MM.1S (cell line): ENCODE results near the gene IL17RE.

Source experiments
- DNase-seq: peaks from one replicate; pipeline ENCODE4 v3.0.0-alpha.2; 2015
- H2AFZ ChIP-seq: fragments of 300-600 bp; sonication (generic); 2 replicates; pipeline ENCODE4 v1.6.0; 2016; ENCODE audit warnings: antibody characterized with exemption, low read length
- H3F3A ChIP-seq: fragments of 300-600 bp; sonication (generic); 2 replicates; pipeline ENCODE4 v1.6.1; 2016; ENCODE audit warnings: mild to moderate bottlenecking, antibody characterized with exemption, low read length, moderate library complexity, mixed read lengths; ENCODE audit not compliant: insufficient read depth
- H3K27ac ChIP-seq: fragments of 300-600 bp; sonication (generic); 2 replicates; pipeline ENCODE4 v1.5.1; 2016; ENCODE audit warnings: mild to moderate bottlenecking, low read length
- H3K27me3 ChIP-seq: fragments of 300-600 bp; sonication (generic); replicated peaks from 2 replicates; pipeline ENCODE4 v1.6.0; 2016; ENCODE audit warnings: low read length; ENCODE audit not compliant: insufficient read depth
- H3K36me3 ChIP-seq: fragments of 300-600 bp; sonication (generic); replicated peaks from 2 replicates; pipeline ENCODE4 v1.6.1; 2016; ENCODE audit warnings: mild to moderate bottlenecking, low read length, mixed read lengths; ENCODE audit not compliant: insufficient read depth
- H3K4me1 ChIP-seq: fragments of 300-600 bp; sonication (generic); 2 replicates; pipeline ENCODE4 v1.6.1; 2016; ENCODE audit warnings: low read length, mixed read lengths
- H3K4me2 ChIP-seq: fragments of 300-600 bp; sonication (generic); 2 replicates; pipeline ENCODE4 v1.6.0; 2016; ENCODE audit warnings: low read depth, low read length
- H3K4me3 ChIP-seq: fragments of 300-600 bp; sonication (generic); 2 replicates; pipeline ENCODE4 v1.5.1; 2016; ENCODE audit warnings: low read length, mixed read lengths
- H3K79me2 ChIP-seq: fragments of 300-600 bp; sonication (generic); 2 replicates; pipeline ENCODE4 v1.6.1; 2016; ENCODE audit warnings: mixed run types, low read length, mixed read lengths
- H3K9ac ChIP-seq: fragments of 300-600 bp; sonication (generic); 2 replicates; pipeline ENCODE4 v1.6.1; 2016; ENCODE audit warnings: low read length, mixed read lengths
- H3K9me2 ChIP-seq: fragments of 300-600 bp; sonication (generic); replicated peaks from 2 replicates; pipeline ENCODE4 v1.6.1; 2016; ENCODE audit warnings: mild to moderate bottlenecking, low read length, mixed read lengths; ENCODE audit not compliant: insufficient read depth
- H3K9me3 ChIP-seq: fragments of 300-600 bp; sonication (generic); replicated peaks from 2 replicates; pipeline ENCODE4 v1.6.1; 2016; ENCODE audit warnings: mild to moderate bottlenecking, low read length, mixed read lengths; ENCODE audit not compliant: insufficient read depth
- H4K20me1 ChIP-seq: fragments of 300-600 bp; sonication (generic); 2 replicates; pipeline ENCODE4 v1.6.1; 2016; ENCODE audit warnings: mild to moderate bottlenecking, low read length, moderate library complexity, mixed read lengths; ENCODE audit not compliant: insufficient read depth
- CTCF ChIP-seq: fragments of 300-600 bp; sonication (generic); IDR thresholded peaks from 2 replicates; pipeline ENCODE4 v1.5.1; 2016; ENCODE audit warnings: antibody characterized with exemption, low read length, mixed read lengths
- EZH2 ChIP-seq: fragments of 300-600 bp; sonication (generic); optimal IDR thresholded peaks from 2 replicates; pipeline ENCODE3; 2017; ENCODE audit warnings: low read depth, mild to moderate bottlenecking, antibody characterized with exemption, low read length, mixed read lengths
- EZH2phosphoT487 ChIP-seq: fragments of 300-600 bp; sonication (generic); IDR thresholded peaks from 2 replicates; pipeline ENCODE4 v1.6.1; 2018; ENCODE audit warnings: antibody characterized with exemption, low read length

Gene IL17RE

GRCh38 chr3:9859530-9860025 lies 43.1 kb upstream of the IL17RE start:
- H2AFZ ChIP-seq, result no peak overlapping the region
- no peak for DNase-seq
- no peak overlapping the region for H3K4me2 ChIP-seq
- H3K79me2 ChIP-seq, result no peaks in the 10 kb centered on the region
- no peak overlapping the region for H3K4me3 ChIP-seq
- no peaks in the 10 kb centered on the region for H3K27me3 ChIP-seq
- H3F3A ChIP-seq, result no peaks in the 10 kb centered on the region
- H3K4me1 ChIP-seq, result no peaks in the 10 kb centered on the region
- no peaks in the 10 kb centered on the region for H4K20me1 ChIP-seq
- no peak overlapping the region for H3K9ac ChIP-seq
- no peaks in the 10 kb centered on the region for H3K36me3 ChIP-seq
- H3K9me2 ChIP-seq, result no peaks in the 10 kb centered on the region
- no peaks in the 10 kb centered on the region for H3K9me3 ChIP-seq
- no peak overlapping the region for H3K27ac ChIP-seq
- no peak for TF ChIP-seq EZH2phosphoT487
- TF ChIP-seq CTCF, result no peak
- no peak for TF ChIP-seq EZH2

GRCh38 chr3:9861201-9861600 lies 41.4 kb upstream of the IL17RE start:
- Histone ChIP-seq H3K4me2 (no peak overlapping the region), H3K9me3 (no peaks in the 10 kb centered on the region), H2AFZ (no peak overlapping the region), H3K9ac (no peak overlapping the region), H3K36me3 (no peaks in the 10 kb centered on the region), H3K9me2 (no peaks in the 10 kb centered on the region), H3K27ac (no peak overlapping the region), H3K4me1 (no peaks in the 10 kb centered on the region), H3K79me2 (no peaks in the 10 kb centered on the region), H4K20me1 (no peaks in the 10 kb centered on the region), H3K27me3 (no peaks in the 10 kb centered on the region), H3K4me3 (no peak overlapping the region), H3F3A (no peaks in the 10 kb centered on the region)
- DNase-seq, result no peak
- TF ChIP-seq EZH2phosphoT487, result no peak
- TF ChIP-seq CTCF, result no peak

GRCh38 chr3:9861626-9862130 lies 41.0 kb upstream of the IL17RE start:
- Histone ChIP-seq H3K36me3 (no peaks in the 10 kb centered on the region), H3K9me3 (no peaks in the 10 kb centered on the region), H3K79me2 (no peaks in the 10 kb centered on the region), H3K9me2 (no peaks in the 10 kb centered on the region), H3K27ac (no peak overlapping the region), H2AFZ (no peak overlapping the region), H3K4me3 (no peak overlapping the region), H3K9ac (no peak overlapping the region), H4K20me1 (no peaks in the 10 kb centered on the region), H3K27me3 (no peaks in the 10 kb centered on the region), H3F3A (no peaks in the 10 kb centered on the region), H3K4me1 (no peaks in the 10 kb centered on the region), H3K4me2 (no peak overlapping the region)
- no peak for TF ChIP-seq EZH2phosphoT487
- TF ChIP-seq EZH2, result no peak
- no peak for TF ChIP-seq CTCF
- DNase-seq, result no peak
